SKM-1 treated with dmso at 0.1 percent for 144 hours (cell line): ENCODE data around the gene TNFSF18.
A peak's percentile ranks its signal among the peaks of the same experiment; 100 is the strongest.

ENCODE experiments used
- DNase-seq: peaks from one replicate; lab custom pipeline; 2025; ENCODE audit not compliant: unreplicated experiment; lab: John Stamatoyannopoulos, UW

TNFSF18 gene

GRCh38 chr1:173039626-173040025, 11.1 kb downstream of the TNFSF18 start:
- no peak for DNase-seq

GRCh38 chr1:173038875-173039554, 11.7 kb downstream of the TNFSF18 start:
- DNase-seq = peak; percentile 12

- no peak for DNase-seq
These were observed 26.2 kb downstream of the TNFSF18 start for GRCh38 chr1:173024543-173024942.

GRCh38 chr1:173023343-173023742, 27.4 kb downstream of the TNFSF18 start:
- no peak for DNase-seq

- peak; percentile 33 for DNase-seq
These were observed 30.5 kb downstream of the TNFSF18 start for GRCh38 chr1:173020138-173020750.

GRCh38 chr1:173017792-173018191, 32.9 kb downstream of the TNFSF18 start:
- DNase-seq = no peak

- no peak for DNase-seq
These were observed 34.3 kb downstream of the TNFSF18 start for GRCh38 chr1:173016419-173016818.

GRCh38 chr1:173015629-173016028, 35.1 kb downstream of the TNFSF18 start:
- peak; percentile 89 for DNase-seq

- no peak for DNase-seq
These were observed 36.6 kb downstream of the TNFSF18 start for GRCh38 chr1:173014160-173014559.

- DNase-seq = no peak
These were observed 38.6 kb downstream of the TNFSF18 start for GRCh38 chr1:173012126-173012525.

GRCh38 chr1:173009597-173009996, 41.1 kb downstream of the TNFSF18 start:
- peak; percentile 89 for DNase-seq

- DNase-seq = no peak
These were observed 45.4 kb downstream of the TNFSF18 start for GRCh38 chr1:173005196-173005864.

GRCh38 chr1:173002891-173003838, 47.6 kb downstream of the TNFSF18 start:
- DNase-seq = no peak

GRCh38 chr1:172999349-172999748, 51.4 kb downstream of the TNFSF18 start:
- no peak for DNase-seq

- DNase-seq = no peak
These were observed 52.8 kb downstream of the TNFSF18 start for GRCh38 chr1:172997941-172998361.

- no peak for DNase-seq
These were observed 57.1 kb downstream of the TNFSF18 start for GRCh38 chr1:172993640-172994039.

GRCh38 chr1:172991674-172992400, 58.9 kb downstream of the TNFSF18 start:
- peak; percentile 65 for DNase-seq

GRCh38 chr1:172990598-172991215, 60.0 kb downstream of the TNFSF18 start:
- DNase-seq = no peak
